H1 (cell line): ENCODE data around the gene HRH4.

ENCODE experiments used
- CHD1 ChIP-seq: IDR thresholded peaks from 2 replicates; pipeline ENCODE4 v1.6.1; 2012; ENCODE audit warnings: low read depth, low read length, improper control_type of control experiment
- GTF2F1 ChIP-seq: IDR thresholded peaks from 2 replicates; pipeline ENCODE4 v1.6.1; 2012; ENCODE audit warnings: low read depth, low read length, improper control_type of control experiment, borderline replicate concordance
- RAD21 ChIP-seq, 2 experiments: IDR thresholded peaks in 1 of 2; conservative IDR thresholded peaks in 1 of 2; 2 replicates each; pipeline ENCODE4 v1.6.1; 2011; ENCODE audit warnings: low read depth in 2 of 2, low read length in 2 of 2, improper control_type of control experiment in 1 of 2, inconsistent platforms in 1 of 2, mild to moderate bottlenecking in 1 of 2, moderate library complexity in 1 of 2
- YY1 ChIP-seq: IDR thresholded peaks from 2 replicates; pipeline ENCODE4 v1.6.1; 2011; ENCODE audit warnings: low read depth, mild to moderate bottlenecking, low read length
- TF ChIP-seq, protein P1 (sequence below): IDR thresholded peaks from 2 replicates; pipeline ENCODE4 v1.6.1; 2012; ENCODE audit warnings: low read length, inconsistent platforms
- TF ChIP-seq, protein P2 (sequence below), 3 experiments: IDR thresholded peaks; 1 replicate in 2 of 3; 2 replicates in 1 of 3; pipeline versions ENCODE4 v1.5.1 to v1.6.1; 2011; ENCODE audit warnings: low read length in 3 of 3, mild to moderate bottlenecking in 3 of 3, inconsistent platforms in 2 of 3, low read depth in 1 of 3, moderate library complexity in 1 of 3; ENCODE audit not compliant: insufficient read depth in 1 of 3; ENCODE audit errors: control extremely low read depth in 1 of 3

DNA sequence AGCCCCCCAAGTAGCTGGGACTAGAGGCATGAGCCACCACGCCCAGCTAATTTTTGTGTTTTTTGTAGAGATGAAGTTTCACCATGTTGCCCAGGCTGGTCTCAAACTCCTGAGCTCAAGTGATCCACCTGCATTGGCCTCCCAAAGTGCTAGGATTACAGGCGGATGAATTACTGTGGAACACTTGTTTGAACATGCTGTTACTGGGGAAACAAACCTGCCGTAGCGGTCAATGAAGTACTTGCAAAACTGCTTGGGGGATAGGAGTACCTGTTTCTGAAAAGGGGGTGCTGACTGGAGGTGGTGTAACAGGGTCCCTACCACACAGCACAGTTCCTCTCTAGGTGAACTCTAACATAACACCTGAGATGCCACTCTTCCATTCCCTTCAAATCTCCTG lies 39.9 kb upstream of the HRH4 start:
- TF ChIP-seq, protein P1, sequence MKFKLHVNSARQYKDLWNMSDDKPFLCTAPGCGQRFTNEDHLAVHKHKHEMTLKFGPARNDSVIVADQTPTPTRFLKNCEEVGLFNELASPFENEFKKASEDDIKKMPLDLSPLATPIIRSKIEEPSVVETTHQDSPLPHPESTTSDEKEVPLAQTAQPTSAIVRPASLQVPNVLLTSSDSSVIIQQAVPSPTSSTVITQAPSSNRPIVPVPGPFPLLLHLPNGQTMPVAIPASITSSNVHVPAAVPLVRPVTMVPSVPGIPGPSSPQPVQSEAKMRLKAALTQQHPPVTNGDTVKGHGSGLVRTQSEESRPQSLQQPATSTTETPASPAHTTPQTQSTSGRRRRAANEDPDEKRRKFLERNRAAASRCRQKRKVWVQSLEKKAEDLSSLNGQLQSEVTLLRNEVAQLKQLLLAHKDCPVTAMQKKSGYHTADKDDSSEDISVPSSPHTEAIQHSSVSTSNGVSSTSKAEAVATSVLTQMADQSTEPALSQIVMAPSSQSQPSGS = no peak
- TF ChIP-seq CHD1 (no peak), GTF2F1 (no peak), YY1 (no peak), RAD21 (IDR thresholded peaks at IDR 0.05 in 1 of 2, conservative IDR thresholded peaks at IDR 0.05 in 1 of 2; ENCODE audit: low read depth in 2 of 2, low read length in 2 of 2) (no peak)
- TF ChIP-seq, protein P2, sequence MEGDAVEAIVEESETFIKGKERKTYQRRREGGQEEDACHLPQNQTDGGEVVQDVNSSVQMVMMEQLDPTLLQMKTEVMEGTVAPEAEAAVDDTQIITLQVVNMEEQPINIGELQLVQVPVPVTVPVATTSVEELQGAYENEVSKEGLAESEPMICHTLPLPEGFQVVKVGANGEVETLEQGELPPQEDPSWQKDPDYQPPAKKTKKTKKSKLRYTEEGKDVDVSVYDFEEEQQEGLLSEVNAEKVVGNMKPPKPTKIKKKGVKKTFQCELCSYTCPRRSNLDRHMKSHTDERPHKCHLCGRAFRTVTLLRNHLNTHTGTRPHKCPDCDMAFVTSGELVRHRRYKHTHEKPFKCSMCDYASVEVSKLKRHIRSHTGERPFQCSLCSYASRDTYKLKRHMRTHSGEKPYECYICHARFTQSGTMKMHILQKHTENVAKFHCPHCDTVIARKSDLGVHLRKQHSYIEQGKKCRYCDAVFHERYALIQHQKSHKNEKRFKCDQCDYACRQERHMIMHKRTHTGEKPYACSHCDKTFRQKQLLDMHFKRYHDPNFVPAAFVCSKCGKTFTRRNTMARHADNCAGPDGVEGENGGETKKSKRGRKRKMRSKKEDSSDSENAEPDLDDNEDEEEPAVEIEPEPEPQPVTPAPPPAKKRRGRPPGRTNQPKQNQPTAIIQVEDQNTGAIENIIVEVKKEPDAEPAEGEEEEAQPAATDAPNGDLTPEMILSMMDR (IDR thresholded peaks at IDR 0.05; ENCODE audit: control extremely low read depth in 1 of 3, insufficient read depth in 1 of 3, low read depth in 1 of 3, low read length in 3 of 3) = no peak
